GM19043 (cell line): ENCODE results near the gene P2RX3.
"Not testable (repeated sequence)": the region's sequence is repeated elsewhere in the genome, so short reads cannot be mapped to it uniquely, and the experiment has no call there.

Experiments
- ATAC-seq: cut with Tn5 transposase; IDR thresholded peaks from one replicate; pipeline ENCODE4 v1.9.1; 2021; ENCODE audit warnings: low read depth; ENCODE audit not compliant: unreplicated experiment

Gene P2RX3

DNA sequence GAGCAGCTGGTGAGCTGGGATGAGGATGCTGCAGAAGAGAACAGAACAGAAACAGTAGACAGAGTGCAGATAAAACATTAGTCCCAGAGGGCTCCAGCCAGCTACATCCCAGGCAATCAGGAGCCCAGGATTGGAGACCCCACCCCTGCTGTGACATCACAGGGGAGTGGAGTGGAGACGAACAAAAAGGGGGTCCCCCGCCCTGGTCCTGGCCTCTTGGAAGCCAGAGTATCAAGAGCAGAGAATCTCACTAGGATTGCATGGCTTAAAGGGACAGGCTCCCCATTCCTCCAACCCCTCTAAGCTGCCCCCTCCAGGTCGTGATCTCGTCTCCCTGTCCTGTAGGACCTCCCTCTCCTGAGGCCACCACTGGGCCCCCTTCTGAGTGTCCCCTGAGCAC is at the start of gene P2RX3:
TSS of gene P2RX3 (plus strand) at position 211 of the 400 bp plus-strand sequence. CDS start 199 bp downstream, outside the sequence.
- ATAC-seq = no peak

GRCh38 chr11:57288771-57289579 is 49.2 kb upstream of the P2RX3 start:
- ATAC-seq = no peak

DNA sequence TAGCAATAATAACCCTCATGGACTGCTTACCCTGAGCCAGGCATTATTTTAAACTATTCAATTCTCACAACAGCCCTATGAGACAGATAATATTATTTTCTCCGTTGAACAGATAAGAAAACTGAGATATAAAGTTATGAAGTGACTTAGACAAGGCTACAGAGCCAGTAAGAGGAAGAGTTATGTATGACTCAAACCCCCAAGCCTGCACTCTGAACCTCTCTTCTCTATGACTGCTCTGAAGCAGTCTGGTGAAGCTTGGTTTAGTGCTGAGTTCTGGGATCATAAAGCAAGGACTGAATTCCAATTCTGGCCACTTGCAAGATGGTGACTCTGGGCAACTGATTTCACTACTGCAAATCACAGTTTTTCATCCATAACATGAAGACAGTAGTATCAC is 47.9 kb upstream of the P2RX3 start:
- ATAC-seq = no peak

DNA sequence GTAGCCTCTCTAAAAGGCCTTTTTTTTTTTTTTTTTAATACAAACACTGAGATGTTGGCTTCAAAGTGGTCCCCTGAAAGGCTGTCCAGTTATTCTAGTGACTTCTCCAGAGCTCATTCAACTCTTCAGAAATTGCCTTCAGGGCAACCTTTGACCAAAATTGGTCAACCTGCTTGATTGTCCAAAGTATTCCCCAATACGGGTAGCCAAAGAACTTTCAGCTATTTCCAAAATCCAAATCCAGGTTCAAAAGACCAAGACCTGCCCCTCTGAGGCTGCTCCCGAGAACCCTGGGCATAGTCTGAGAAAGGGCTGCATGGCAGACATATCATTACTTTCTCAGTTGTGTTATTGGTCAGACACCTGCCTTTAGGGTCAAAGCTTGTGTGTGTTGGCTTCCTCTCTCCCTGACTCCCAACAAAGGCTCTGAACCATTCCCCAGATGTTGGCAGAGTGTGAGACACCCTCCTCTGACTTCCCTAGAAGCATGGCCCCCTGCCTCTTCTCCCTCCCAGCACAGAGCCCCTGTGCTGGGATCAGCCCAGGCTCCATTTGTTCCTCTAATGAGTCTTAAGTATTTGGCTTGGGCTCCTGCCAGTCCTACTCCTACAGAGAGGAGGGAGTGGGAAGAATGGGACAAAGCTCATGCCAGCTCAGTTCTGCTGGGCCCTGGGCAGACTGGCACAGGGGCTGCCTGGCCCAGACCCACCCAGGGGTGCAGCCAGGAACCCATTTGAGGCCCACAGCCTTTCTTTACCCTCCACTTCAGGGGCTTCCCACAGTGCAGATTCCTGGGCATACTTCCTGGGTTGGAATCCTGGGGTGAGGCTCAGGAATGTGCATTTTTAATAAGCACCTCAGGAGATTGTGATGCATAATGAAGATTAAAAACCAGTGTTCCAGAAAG is 43.7 kb upstream of the P2RX3 start:
- no peak for ATAC-seq

GRCh38 chr11:57296205-57296604 is 41.9 kb upstream of the P2RX3 start:
- ATAC-seq = not testable (repeated sequence)

- no peak for ATAC-seq
Observed at GRCh38 chr11:57297221-57297620, 40.9 kb upstream of the P2RX3 start.

DNA sequence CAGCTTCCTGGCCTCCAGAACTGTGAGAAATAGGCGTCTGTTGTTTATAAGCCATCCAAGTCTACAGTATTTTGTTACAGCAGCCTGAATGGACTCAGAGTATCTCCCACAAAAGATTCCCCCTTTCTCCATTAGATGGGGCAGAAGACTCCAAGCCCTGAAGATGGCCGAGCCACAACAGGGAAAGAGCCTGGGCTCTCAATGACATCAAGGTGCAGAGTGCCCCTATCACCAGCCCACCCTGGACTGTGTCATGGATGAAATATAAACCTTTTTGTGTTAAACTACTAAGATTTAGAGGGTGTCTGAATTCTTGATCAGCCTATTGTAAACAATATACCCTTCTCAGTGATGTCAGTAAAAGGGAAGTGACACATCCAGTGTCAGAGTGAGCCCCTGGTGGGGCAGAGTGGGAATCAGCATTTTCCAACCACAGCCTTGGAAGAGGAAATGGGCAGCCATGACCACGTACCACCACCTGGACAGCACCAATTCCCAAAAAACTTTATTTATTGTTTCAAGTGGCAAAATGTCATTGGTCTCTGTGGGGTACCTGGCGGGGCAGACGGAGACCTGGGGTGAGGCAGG is 38.9 kb upstream of the P2RX3 start:
- no peak for ATAC-seq

DNA sequence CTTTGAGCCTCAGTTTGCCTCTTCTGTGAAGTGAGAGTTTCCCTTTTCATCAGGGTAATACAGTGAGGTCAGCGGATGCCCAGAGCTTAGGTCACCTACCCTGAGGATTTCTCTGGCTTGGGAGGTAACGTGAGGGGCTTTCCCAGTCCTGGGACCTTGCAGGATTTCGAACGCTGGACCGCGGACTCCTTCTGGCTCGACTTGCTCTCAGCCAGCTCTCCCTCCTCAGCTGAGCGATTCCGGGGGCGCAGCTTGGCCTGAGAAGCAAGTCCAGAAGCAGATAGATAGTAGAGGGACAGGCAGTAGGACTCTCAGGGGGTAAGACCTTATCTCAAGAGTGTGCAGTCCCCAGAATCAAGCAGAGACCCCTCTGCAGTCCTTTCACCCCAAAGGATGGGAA is 37.4 kb upstream of the P2RX3 start:
- ATAC-seq = no peak

DNA sequence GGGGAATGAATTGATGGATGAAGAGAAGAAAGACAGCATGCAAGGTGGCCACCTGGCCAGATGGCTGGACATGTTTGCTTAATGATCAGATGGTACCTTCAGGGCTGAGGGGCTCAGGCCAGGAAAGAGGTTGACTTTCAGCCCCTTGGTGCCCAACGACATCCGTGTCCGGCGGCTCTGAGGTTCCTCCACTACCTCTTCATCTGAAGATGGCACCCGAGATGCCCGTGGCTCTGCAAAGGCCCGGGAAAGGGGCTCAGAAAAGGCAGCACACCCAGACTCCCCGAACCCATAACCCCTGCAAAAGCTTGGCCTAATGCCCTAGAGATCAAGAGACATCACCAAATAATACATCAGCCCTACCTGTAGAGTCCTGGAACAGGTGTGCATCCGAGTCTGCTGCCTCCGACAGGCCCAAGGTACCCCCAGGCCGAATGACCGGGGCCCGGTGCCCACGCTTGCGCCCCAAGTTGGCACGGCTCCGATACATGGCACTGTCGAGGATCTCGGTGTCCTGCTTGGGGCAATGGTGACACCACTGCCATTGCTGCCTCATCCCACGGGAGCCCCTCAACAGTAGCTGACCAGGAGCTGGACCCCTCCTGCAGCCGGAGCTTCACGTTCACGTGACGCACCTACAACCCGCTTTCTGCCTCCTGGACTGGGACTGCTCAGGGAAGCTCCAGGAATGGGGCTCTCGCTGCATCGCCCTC is 36.3 kb upstream of the P2RX3 start:
- no peak for ATAC-seq

DNA sequence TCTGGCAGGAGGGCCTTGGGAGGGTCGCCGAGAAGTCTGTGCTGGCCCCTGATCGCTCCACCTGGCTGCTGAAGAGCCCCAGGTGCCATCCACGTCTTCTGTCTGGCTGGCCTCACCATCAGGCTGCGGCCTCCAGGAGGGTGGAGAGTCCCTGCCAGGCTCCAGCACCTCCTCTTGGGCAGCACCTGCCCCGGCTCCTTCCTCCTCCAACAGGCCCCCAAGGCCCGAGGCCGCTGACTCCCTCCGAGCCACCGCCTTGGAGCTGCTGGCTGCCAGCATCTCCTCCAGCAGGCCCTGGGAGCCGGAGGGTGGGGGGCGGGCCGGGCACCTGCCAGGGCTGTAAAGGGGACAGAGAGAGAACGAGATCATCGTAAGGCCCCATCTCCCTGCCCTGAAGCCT is 35.7 kb upstream of the P2RX3 start:
- no peak for ATAC-seq

DNA sequence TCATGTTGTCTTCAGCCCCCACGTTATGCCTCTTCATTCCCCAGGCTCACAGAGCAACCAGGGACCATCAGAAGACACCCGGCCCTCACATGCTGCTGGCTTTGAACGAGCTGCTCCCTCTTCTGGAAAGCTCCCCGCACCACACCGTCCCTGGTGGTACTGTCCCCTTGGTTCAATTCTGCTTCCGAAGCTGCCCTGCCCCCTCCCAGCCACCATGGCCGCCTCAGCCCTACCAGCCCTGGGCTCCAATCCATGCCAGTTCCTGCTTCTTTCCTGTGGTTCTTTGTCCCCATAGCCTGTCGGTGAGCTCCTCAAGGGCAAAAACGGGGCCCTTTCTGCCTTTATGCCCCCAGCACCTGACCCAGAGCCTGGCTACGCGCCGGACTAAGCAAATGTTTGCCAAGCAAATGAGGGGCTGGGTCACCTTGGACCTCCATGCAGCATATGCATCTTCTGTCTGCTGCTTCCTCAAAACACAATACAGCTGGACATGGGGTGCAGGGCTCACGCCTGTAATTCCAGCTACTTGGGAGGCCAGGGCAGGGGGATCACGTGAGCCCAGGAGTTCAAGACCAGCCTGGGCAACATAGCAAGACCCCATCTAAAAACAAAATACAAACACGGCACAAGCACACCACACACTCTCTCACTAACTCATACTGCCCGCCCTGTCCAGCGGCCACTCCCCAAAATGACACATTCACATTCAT is 34.7 kb upstream of the P2RX3 start:
- no peak for ATAC-seq

DNA sequence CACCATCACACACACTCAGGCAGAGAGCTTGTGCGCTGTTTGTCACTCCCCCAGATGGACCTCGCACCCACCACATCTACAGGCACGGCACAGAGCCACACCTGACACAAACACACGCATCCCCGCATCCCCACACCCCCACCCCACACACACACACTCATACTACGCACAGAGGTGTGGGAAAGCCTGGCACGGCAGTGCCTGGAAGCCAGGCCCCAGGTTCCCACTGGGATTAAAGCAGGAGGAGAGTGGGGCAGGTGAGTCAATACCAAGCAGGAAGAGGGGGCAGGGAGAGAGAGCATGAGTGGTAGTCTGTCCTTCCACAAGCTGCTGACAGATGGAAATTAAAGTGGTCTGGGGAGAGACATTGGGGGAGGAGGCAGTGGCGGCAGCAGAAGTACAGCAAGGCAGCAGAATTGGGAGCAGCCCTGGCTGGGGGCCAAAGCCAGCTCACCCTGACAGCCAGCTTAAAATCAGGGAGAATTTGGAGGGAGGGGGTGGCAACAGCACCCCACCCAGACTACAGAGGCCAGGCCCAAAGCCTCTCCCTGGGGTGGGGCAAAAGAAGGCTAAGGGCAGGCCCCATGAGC is 34.1 kb upstream of the P2RX3 start:
- ATAC-seq = no peak

DNA sequence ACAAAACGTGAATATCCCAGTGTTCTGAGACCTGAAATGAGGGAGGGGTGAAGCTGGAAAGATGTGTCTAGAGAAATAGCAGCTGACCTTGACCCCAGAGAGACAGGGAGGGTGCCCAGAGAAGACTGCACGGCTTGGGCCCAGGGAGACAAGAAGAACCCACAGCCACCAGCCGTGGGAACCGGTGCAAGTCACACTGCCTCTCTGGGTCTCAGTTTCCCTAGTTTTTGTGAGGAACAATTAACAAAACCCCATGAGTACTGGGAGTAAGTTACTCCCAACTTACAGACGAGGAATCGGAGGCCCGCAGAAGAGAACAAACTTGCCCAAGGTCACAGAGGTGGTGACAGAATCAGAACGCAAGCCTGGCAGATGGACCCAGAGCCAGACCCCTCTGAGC is 32.6 kb upstream of the P2RX3 start:
- no peak for ATAC-seq

DNA sequence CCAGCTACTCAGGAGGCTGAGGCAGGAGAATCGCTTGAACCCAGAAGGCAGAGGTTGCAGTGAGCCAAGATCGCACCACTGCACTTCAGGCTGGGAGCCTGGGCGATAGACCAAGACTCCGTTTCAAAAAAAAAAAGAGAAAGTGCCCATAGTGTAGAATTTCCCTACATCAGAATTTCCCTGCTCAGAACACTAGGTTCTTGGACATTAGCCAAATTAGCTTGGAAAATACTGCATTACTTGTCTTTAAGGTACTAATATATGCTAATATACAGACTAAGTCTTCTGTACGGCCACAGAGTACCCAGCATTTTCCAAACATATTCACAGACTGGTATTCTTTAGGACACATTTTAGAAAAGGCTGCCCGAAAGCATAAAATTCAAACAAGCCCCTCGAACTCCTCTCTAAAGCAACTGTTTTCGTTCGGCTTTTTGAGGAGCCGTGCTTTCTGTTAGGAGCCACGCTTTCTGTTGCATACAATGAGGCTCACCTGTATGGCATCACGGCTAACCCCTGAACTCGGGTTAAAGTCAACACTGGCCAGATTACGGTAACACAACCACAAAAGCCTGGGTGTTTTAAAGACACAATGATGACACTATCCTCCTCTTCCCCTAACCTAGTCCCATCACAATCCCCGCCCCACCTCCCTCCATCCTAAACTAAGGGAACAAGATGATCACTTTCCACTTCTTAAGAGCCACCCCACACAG is 31.8 kb upstream of the P2RX3 start:
- no peak for ATAC-seq

- no peak for ATAC-seq
Observed at GRCh38 chr11:57306940-57307565, 31.1 kb upstream of the P2RX3 start.

GRCh38 chr11:57307666-57308270 is 30.4 kb upstream of the P2RX3 start:
- ATAC-seq = no peak

- ATAC-seq = no peak
Observed at GRCh38 chr11:57308426-57309060, 29.6 kb upstream of the P2RX3 start.
